SK-N-SH (cell line): ENCODE measurements around the gene CXCR5.

Experiments
- CTCF ChIP-seq: fragments of 200-600 bp; sonication (generic); IDR thresholded peaks from 2 replicates; pipeline ENCODE4 v1.6.1; 2017; ENCODE audit warnings: antibody characterized with exemption, mild to moderate bottlenecking, moderate library complexity
- GABPA ChIP-seq: IDR thresholded peaks from 2 replicates; pipeline ENCODE4 v1.4.0; 2012; ENCODE audit warnings: low read depth, mild to moderate bottlenecking
- NRF1 ChIP-seq: IDR thresholded peaks from 2 replicates; pipeline ENCODE4 v1.6.1; 2012; ENCODE audit warnings: low read depth, mild to moderate bottlenecking, low read length
- POLR2AphosphoS5 ChIP-seq: IDR thresholded peaks from 2 replicates; pipeline ENCODE4 v1.6.1; 2012; ENCODE audit warnings: low read depth, low read length
- RAD21 ChIP-seq: IDR thresholded peaks from 2 replicates; pipeline ENCODE4 v1.6.1; 2012; ENCODE audit warnings: mild to moderate bottlenecking, low read length
- REST ChIP-seq: IDR thresholded peaks from 2 replicates; pipeline ENCODE4 v1.6.1; 2012; ENCODE audit warnings: mild to moderate bottlenecking, low read depth, low read length, moderate library complexity
- RXRA ChIP-seq: IDR thresholded peaks from 2 replicates; pipeline ENCODE4 v1.4.0; 2012; ENCODE audit warnings: low read depth, mild to moderate bottlenecking, borderline replicate concordance
- SIN3A ChIP-seq: IDR thresholded peaks from 2 replicates; pipeline ENCODE4 v1.6.1; 2012; ENCODE audit warnings: low read depth, mild to moderate bottlenecking, low read length, moderate library complexity, borderline replicate concordance
- SMC3 ChIP-seq: IDR thresholded peaks from 2 replicates; pipeline ENCODE4 v1.6.1; 2012; ENCODE audit warnings: low read depth, low read length, improper control_type of control experiment
- USF2 ChIP-seq: fragments of 150-350 bp; IDR thresholded peaks from 2 replicates; pipeline ENCODE4 v1.6.1; 2017; ENCODE audit warnings: antibody characterized with exemption, low read length, low read depth, borderline replicate concordance
- YY1 ChIP-seq: IDR thresholded peaks from 2 replicates; pipeline ENCODE4 v1.4.0; 2012; ENCODE audit warnings: low read depth, mild to moderate bottlenecking

GRCh38 chr11:118870396-118871343 is 13.0 kb upstream of the CXCR5 start:
- TF ChIP-seq CTCF: no peak
- no peak for TF ChIP-seq RAD21
- TF ChIP-seq YY1: no peak
- no peak for TF ChIP-seq USF2
- no peak for TF ChIP-seq POLR2AphosphoS5
- TF ChIP-seq NRF1: no peak
- TF ChIP-seq GABPA: no peak
- no peak for TF ChIP-seq REST
- no peak for TF ChIP-seq RXRA
- no peak for TF ChIP-seq SMC3
- no peak for TF ChIP-seq SIN3A
